Neural crest cell (in vitro differentiated cells): ENCODE measurements around the gene ZCCHC24. TPM values are rescaled to one million over a fixed set of nuclear protein-coding genes. Genes with fewer than 3 reads are reported as not detected.

Source experiments
- DNase-seq: peaks from one replicate; pipeline ENCODE4 v3.0.0; 2021; ENCODE audit warnings: low read depth, mixed read lengths, low spot score
- H3K27ac Mint-ChIP-seq: one replicate; pipeline ENCODE4 v1.8.0; 2021; ENCODE audit warnings: mild to moderate bottlenecking, mixed read lengths; ENCODE audit not compliant: unreplicated experiment
- H3K27me3 Mint-ChIP-seq: 2 replicates; pipeline ENCODE4 v1.8.0; 2021; ENCODE audit warnings: low read depth, mild to moderate bottlenecking, mixed read lengths
- H3K36me3 Mint-ChIP-seq: 2 replicates; pipeline ENCODE4 v1.8.0; 2021; ENCODE audit warnings: low read depth, mild to moderate bottlenecking, mixed read lengths
- H3K4me1 Mint-ChIP-seq: 2 replicates; pipeline ENCODE4 v1.8.0; 2021; ENCODE audit warnings: mixed read lengths
- H3K4me3 Mint-ChIP-seq: one replicate; pipeline ENCODE4 v1.8.0; 2021; ENCODE audit warnings: mild to moderate bottlenecking, mixed read lengths
- H3K9me3 Mint-ChIP-seq: 2 replicates; pipeline ENCODE4 v1.8.0; 2021; ENCODE audit warnings: mixed read lengths
- CTCF ChIP-seq: fragments of 200-600 bp; sonication (generic); conservative IDR thresholded peaks from 2 replicates; pipeline ENCODE4 v1.5.0; 2021; ENCODE audit warnings: antibody characterized with exemption, mild to moderate bottlenecking
- total RNA-seq: library from RNA; stranded (reverse); gene quantifications from 2 replicates; pipeline ENCODE4 v1.2.1, GENCODE V29; 2021

ZCCHC24 gene
- total RNA-seq, 1 donor from 2014 or later: 26.5 TPM

- no peaks in the 10 kb centered on the region for H3K9me3 Mint-ChIP-seq
- no peaks in the 10 kb centered on the region for H3K36me3 Mint-ChIP-seq
- no peak for DNase-seq
- H3K27me3 Mint-ChIP-seq: no peaks in the 10 kb centered on the region
- H3K27ac Mint-ChIP-seq: no peak overlapping the region
- no peak for TF ChIP-seq CTCF
- peaks cover 5% of the 10 kb centered on the region for H3K4me1 Mint-ChIP-seq
- no peak overlapping the region for H3K4me3 Mint-ChIP-seq
Measured at GRCh38 chr10:79476645-79477044, 31.2 kb upstream of the ZCCHC24 start.

DNA sequence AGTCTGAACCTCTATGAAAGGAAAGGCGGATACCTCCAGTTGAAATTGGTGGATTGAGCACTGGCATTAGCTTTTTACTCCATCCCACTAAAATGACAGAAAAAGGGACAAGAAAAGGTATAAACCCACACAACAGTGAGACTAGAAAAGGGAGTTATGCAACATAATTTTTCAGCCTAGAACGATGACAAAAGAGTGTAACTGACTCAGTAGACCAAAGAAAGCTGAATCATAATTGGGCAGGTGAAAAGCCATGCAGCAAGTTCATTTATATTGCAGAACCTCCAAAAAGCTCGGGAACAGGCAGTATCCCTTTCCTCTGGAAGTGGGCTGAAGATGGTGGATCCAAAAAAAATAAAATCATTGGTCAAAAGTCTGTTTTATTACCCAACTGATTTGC, 30.5 kb upstream of the ZCCHC24 start:
- no peak overlapping the region for H3K4me3 Mint-ChIP-seq
- no peaks in the 10 kb centered on the region for H3K9me3 Mint-ChIP-seq
- TF ChIP-seq CTCF: no peak
- H3K27me3 Mint-ChIP-seq: no peaks in the 10 kb centered on the region
- DNase-seq: no peak
- H3K4me1 Mint-ChIP-seq: peaks cover 5% of the 10 kb centered on the region
- no peaks in the 10 kb centered on the region for H3K36me3 Mint-ChIP-seq
- H3K27ac Mint-ChIP-seq: no peak overlapping the region

- Mint-ChIP-seq H3K27ac (no peak overlapping the region), H3K9me3 (no peaks in the 10 kb centered on the region), H3K36me3 (no peaks in the 10 kb centered on the region), H3K27me3 (no peaks in the 10 kb centered on the region), H3K4me1 (peaks cover 5% of the 10 kb centered on the region), H3K4me3 (no peak overlapping the region)
- TF ChIP-seq CTCF: no peak
- no peak for DNase-seq
Measured at GRCh38 chr10:79475119-79475653, 29.8 kb upstream of the ZCCHC24 start.

DNA sequence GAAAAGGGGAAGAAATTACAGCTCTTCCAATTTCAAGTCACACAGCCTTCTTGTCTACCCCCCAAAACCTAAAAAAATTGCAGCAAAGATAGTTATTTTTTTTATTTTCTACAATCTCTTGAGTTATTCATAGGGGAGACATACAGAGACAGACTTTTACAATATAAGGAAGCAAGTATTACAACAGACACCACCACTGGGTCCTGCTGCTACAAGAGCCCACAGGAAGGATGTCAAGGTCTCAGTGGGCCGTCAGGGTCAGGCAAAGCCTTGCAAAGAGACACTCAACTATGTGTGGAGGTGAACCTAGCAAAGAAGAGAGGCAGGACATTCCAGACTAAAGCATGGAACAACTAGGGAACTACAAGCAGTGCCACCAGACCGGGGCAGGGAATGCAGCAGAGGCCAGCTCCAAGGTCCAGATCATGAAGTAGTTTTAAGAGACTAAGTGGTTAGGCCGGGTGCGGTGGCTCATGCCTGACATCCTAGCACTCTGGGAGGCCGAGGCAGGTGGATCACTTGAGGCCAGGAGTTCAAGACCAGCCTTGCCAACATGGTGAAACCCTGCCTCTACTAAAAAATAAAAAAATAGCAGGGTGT, 28.2 kb upstream of the ZCCHC24 start:
- DNase-seq: no peak
- H3K36me3 Mint-ChIP-seq: no peaks in the 10 kb centered on the region
- no peak for TF ChIP-seq CTCF

DNA sequence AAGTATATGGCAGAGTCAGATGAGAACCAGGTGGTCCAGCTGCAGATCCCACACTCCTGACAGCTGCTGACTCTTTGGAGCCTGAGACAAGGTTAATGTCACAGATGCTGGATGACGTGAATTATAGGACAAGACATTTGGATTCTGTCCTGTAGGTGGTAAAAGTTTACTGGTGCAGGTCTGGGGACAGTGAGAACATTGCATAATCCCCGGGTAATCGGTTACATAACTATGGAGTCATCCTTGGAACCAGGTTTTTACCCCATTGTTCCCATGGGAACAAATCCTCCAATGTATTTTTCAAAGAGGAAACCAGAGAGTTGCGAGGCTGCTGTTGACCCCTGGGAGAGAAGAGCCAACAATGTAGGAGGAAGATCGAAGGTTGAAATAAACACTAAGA, 27.5 kb upstream of the ZCCHC24 start:
- no peak for DNase-seq
- H3K4me1 Mint-ChIP-seq: peaks cover 5% of the 10 kb centered on the region
- H3K27ac Mint-ChIP-seq: no peak overlapping the region
- no peak overlapping the region for H3K4me3 Mint-ChIP-seq
- H3K27me3 Mint-ChIP-seq: no peaks in the 10 kb centered on the region
- TF ChIP-seq CTCF: no peak
- no peaks in the 10 kb centered on the region for H3K36me3 Mint-ChIP-seq
- no peaks in the 10 kb centered on the region for H3K9me3 Mint-ChIP-seq

More for the DNA sequence above, 28.2 kb upstream of the ZCCHC24 start:
- no peaks in the 10 kb centered on the region for H3K9me3 Mint-ChIP-seq
- H3K4me3 Mint-ChIP-seq: no peak overlapping the region
- peaks cover 5% of the 10 kb centered on the region for H3K4me1 Mint-ChIP-seq
- H3K27ac Mint-ChIP-seq: no peak overlapping the region
- H3K27me3 Mint-ChIP-seq: no peaks in the 10 kb centered on the region
